Measurements from ENCODE around the gene CTSH.

Gene CTSH

DNA sequence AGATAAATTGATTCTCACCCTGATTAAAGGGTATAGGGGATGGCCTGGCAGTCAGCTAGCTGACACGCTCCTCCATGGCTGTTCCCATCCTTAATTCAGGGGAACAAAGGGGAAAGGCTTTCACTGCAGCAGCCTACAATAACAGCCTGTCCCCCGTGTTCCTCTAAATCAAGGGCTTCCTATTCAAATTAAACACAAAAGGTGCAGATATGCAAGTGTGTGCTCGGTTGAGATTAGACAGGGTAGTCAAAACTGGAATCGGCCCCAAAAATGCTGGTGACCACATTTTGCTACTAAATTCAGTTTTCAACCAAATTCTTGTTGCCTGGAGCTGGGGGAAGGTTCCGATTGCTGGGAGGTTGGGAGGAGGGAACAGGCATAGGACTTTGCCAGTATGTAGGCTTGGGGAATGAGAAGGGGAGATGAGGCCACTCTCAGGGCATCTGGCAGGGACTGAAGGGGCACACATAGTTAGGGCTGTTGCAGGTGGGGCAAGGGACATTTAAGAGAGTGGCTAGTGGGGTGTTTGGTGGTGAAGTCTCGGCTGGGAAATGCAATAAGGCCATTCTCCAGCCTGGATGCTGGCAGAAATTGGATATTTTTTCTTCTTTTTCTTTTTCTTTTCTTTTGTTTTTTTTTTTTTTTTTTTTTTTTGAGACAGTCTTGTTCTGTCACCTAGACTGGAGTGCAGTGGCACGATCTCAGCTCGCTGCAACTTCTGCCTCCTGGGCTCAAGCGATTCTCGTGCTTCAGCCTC, 32.9 kb upstream of the CTSH start:
- no peak for DNase-seq

DNA sequence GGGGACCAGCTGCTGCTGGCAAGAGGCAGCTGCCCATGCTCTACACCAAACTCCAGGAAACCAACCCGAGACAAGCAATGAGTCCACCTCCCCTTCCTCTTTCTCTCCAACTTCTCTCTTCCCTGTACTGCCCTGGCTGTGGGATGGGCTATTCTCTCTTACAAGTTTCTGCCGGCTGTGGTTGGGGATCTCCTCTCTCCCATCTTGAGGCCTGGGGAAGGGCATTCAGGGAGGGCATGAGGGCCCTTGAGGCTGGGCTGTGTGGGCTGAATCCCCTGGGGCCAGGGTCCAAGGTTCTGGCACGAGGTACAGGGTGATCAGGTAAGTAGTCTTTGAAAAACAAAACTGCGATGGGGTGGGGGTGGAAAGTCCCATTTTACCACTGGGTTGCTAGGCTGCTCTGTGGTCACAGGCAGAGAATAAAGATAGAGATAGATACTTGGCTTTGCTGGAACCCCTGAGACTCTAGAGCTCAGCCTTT, 32.3 kb upstream of the CTSH start:
- no peak for DNase-seq

DNA sequence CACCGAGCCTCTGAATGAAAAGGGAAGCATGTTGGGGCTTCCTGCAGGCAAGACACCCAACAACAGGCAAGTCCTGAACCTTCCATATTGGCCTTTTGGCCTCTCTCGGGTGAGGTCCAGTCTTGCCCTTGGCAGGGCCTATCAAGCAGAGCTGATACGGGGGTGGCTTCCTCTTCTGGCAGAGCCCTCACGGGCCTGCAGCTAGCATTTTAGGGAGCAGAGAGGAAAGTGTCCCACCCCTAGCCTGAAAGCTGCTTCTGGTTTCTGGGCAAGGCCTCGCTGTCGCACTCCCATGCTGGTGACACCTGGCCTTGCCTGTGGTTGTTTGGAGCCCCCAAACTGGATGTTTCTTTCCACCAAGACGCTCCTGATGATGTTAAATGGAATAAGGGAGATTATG, 31.8 kb upstream of the CTSH start:
- DNase-seq: no peak

DNA sequence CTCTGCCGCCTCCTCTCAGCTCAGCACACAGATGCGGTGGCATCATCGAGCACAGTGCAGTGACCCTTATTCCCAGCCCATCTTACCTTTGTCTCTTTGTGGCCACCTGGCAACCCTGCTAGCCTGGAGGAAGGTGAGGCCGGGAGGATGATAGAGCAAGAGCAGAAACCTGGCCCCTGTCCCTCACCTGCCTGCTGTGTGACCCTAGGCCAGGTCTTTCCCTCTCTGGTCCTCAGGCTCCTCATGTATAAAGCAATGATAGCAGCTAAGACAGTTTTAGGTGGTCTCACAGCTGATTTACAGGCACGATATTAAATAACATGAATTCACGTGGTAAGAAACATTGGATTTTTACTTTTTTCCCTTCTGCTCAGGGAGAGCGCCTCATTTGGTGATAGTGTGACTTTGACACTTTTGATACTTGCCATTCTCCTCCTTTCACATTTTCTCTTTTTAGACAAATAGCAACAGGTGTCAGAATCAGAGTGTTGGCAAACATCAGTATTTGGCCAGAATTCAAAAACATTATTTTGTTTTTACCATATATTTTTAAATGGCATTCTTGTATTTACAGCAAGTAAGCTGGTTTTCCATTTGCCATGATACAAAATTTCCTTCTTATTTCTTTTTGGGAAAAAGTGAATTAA, 29.5 kb upstream of the CTSH start:
- DNase-seq: no peak

DNA sequence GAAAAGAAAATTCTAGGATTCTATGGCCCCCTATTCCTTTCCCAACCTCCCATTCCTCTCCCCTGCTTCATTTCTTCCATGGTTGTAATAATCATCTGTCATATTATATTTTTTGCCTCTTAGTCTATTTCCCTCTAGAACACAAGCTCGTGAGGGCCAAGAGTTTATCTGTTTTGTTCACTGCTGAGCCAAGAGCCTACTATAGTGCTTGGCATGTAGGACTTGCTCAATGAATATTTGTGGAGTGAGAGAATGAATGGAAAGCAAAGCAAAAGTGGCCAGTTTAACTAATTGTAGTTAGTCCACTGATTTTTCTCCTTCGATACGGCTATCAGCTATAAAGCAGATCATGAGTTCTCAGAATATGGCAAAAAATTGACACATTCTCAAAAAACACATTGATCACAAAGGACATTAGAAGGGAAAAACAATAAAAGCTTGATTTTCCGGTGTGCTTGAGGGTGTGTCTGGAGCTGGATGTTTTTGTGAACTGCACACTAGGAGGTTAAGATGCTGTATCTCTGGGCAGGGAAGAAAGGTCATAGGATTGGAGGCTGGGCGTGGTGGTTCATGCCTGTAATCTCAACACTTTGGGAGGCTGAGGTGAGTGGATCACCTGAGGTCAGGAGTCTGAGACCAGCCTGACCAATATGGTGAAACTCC, 25.0 kb upstream of the CTSH start:
- DNase-seq: no peak

DNA sequence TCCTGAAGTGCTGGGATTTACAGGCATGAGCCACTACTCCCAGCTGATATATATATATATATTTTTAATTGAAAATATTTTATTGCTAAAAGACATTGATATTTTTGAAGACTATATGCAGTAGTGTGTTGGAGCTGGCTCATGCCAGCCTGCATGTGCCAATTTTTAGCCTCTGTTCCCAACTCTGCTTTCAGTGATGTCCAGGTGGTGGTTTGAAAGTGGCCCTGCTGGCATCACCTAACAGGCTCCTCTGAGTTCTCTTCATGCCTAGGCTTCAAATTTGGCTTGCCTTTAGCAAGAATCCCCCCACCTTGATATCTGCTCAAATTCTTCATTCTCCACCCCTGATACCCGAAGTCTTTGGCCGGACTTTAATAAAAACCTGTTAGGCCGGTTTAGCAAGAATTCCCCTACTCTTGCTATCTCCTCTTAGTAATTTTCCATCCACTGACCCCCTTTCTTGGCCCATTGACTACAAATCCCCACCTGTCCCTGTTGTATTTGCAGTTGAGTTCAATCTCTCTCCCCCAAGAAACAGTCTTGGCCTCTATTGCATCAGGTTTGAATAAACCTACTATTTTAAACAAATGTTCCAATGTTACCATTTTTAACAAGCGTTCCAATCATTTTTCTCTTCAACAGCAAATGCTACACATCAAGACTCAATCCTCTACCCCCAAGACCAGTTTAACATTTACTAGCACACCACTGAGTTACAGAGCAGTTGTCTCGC, 23.9 kb upstream of the CTSH start:
- no peak for DNase-seq

DNA sequence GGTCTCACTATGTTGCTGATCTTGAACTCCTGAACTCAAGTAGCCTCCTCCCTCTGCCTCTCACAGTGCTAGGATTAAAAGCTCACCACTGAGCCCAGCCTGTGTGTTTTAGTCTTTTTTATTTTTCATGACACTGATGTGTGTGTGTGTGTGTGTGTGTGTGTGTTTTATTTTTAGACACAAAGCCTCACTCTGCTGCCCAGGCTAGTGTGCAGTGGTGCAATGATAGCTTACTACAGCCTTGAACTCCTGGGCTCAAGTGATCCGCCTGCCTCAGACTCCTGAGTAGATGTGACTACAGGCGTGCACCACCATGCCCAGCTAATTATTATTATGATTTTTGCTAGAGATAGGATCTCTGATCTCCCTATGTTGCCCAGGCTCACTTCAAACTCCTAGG, 23.3 kb upstream of the CTSH start:
- no peak for DNase-seq

DNA sequence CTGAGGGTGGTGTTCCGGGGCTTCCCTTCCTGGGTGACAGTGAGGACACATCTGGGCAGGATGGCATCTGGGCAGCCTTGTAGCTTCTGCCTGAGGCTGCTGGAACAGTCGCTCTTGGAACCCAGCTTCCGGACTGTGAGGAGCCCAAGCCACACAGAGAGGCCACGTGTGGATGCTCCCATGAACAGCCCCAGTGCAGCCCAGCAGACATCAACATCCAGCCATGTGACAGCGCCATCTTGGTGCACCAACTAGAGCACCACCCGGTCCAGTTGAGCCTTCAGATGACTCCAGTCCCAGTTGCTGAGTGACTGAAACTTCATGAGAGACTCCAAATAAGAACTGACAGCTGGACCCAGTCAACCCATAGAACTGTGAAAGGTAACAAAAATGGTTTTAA, 15.5 kb upstream of the CTSH start:
- DNase-seq: no peak

DNA sequence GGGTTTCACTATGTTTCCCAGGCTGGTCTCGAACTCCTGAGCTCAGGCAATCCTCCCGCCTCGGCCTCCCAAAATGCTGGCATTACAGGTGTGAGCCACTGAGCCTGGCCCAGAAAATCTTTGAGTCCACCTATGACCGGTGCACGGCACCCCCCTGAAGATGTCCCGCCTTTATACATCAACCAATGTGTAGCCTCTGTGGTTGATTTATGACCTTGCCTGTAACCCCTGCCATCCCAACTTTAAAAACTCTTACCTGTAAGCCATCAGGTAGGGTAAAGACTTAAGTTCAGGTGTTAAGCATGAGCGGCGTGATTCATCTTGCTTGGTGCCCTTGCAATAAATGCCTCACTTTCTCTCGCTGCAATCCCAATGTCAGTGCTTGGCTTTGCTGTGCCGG, 14.5 kb upstream of the CTSH start:
- no peak for DNase-seq

DNA sequence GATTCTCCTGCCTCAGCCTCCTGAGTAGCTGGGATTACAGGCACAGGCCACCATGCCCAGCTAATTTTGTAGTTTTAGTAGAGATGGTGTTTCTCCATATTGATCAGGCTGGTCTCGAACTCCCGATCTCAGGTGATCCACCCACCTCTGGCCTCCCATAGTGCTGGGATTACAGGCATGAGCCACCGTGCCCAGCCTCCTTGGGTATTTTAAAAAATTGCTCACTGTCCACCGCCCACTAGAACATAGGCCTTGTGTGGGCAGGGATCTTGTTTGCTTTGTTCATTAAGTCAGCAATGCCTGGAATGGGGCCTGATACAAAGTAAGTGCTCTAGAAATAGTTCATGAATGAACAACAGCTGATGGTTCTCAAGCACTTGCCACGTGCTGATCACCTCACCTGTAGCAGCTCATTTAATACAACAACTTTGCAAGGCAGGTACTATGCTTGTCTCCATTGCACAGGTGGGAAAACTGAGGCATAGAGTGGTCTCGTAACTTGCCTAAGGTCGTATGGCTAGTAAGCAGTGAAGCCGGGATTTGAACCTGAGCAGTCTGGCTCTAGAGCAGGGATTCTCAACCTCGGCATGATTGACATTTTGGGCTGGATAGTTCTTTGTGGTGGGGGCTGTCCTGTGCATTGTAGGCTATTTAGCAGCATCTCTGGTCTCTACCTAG, 12.7 kb upstream of the CTSH start:
- DNase-seq: no peak

DNA sequence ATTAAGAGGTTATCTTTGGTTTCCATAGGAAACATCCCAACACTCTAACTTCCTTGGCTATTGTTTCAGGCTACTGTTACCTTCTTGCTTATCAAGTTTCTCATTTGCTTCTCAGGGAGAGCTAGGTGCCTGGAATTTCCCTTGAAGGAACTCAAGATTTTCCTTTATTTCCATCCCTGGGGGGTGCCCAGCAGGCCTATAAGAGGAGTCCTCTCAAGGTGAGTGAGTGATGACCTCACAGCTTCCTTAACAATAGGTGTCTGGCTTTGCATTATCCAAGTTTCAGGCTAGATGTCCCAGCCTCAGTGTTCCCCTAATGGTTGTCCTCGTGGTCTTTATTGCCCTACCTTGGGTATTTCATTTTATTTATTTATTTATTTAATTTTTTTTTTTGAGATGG, 12.1 kb upstream of the CTSH start:
- no peak for DNase-seq

DNA sequence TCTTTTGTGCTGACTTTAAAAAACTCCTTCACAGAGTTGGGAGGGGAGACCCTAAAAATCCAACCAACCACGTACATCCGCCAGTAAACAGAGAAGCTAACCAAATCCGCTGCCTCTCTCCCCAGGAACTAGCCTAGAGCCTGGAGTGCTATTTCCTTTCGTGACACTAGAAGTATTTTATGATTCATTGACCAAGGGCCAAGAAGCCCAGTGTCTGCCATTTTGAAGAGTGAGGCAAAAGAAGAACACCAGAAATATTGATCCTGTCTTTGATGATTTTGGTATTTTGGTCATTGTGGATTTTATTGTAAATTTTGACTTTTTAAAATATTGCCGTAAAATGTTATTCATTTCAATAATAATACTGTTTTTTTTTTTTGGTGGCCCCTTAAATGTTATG, 10.5 kb upstream of the CTSH start:
- DNase-seq: no peak

DNA sequence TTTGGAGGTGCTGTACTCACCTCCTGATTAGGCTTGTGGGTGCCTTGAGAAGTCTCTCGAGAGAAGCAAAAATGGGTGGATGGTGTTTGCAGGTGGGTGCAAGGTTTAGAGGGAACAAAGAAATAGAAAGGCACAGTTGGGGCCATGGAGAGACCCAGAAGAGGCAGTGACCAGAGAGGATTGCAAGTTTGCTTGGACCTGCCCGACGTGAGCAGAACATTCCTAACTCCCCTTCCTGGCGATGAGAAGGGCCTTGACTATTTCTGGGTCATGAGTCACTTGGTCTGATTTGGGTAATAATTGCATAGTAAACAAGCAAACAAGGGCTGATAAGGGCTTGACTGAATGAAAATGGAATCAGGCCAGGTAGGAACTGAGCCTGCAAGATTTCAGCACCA, 7.0 kb upstream of the CTSH start:
- DNase-seq: no peak

DNA sequence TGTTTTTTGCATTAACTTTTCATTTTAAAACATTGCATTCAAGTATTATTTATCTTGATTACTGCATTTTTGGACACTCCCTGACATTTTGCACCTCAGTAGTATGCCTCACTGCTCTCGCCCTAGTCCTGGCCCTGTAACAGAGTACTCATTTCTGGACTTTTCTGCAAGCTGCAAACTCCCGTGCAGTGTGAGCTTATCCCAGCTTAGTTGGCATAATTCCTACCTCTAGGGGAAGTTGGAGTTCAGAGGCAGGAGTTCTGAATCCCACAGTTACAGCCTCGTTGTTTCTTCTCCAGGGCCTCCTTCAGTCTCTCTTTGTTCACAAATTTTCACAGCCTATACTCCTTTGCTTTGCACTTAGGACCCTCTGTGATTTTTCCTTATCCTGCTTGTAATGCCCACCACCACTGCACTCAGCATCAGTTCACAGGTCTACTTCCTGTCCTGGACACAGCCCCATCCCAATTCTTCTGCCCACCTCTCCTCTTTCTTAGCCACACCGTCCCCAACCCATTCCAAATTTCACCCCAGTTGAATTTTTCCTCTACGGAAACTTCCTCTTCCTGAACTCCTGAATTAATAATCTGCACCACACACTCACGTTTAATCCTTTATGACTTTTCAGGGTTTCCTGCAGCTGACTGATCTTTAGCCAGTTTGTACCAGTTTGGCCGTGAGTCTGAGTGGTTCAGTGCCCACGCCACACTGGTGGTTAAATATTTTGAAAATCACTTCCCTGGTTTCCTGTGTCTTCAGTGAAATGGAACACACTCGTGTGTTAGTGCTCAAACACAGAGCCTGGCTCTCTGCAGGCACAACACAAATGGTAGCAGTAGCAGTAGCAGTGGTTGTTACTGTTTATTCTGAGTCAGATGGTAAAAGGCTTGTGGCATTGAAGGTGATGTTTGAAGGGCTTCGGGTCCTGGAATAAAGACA, 6.3 kb upstream of the CTSH start:
- no peak for DNase-seq

DNA sequence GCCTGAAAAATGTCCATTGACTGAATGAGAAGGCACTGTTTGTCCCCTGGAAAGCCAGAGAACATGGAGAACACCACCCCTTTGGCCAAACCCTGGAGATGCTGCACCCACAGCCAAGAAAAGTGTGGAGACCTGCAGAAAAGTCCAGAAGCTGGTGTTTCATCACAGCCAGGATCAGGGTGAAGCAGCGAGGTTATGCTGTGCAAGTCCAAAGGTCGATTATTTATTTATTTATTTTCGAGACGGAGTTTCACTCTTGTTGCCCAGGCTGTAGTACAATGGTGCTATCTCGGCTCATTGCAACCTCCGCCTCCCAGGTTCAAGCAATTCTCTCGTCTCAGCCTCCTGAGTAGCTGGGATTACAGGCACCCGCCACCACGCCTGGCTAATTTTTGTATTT, 5.5 kb upstream of the CTSH start:
- DNase-seq: no peak

DNA sequence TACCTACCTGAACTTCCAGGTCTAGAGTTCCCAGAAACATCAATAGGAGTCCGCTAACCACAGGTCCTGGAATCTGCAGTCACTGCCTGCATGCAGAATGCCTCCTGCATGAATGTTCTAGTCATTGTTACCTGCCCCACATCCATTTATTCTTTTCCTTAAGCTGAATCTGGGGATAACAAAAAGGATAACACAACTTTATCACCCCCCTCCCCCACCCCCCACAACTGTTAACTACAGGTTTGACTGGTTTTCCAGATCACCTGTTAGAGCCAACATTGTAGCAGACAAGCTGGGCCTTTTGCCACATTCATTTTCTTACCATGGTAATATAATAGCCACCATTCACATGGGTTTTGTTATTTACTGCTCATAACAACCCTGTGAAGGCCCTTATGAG, 4.6 kb upstream of the CTSH start:
- no peak for DNase-seq

DNA sequence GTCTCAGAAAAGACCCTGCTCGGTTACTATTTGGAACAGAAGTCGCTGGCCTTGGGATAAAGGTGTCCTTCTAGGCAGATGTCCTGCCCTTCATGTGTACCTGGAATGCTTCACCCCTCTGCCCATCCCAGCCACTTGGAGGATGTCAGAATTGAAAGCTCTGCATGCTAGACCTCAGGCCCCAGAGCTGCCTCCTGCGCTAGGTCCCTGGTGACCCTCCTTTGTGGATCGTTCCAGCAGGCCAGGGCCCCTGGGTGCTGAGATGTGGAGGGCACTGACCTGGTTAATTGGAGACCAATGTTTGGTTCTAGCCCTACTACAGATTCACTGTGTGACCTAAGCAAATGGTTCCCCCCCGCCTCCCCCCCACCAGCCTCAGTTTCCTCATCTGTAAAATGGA, 2.7 kb upstream of the CTSH start:
- DNase-seq: no peak

DNA sequence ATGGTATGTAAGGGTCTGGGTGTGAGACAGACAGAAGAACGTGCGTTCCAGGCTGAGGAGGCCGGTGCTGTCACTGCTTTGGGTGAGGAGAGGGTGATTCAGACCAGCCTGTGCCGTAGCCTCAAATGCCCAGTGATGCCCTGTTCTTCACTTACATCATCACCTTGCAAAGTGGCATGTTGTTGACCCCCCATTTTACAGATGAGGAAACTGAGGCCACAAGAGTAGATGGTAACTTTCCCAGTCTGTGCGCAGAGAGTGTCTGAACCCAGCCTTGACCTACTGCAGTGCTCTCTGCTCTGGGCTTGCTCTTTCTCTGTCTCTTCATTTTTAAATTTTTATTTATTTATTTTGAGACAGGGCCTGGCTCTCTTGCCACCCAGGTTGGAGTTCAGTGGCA, 1.6 kb upstream of the CTSH start:
- DNase-seq: no peak

DNA sequence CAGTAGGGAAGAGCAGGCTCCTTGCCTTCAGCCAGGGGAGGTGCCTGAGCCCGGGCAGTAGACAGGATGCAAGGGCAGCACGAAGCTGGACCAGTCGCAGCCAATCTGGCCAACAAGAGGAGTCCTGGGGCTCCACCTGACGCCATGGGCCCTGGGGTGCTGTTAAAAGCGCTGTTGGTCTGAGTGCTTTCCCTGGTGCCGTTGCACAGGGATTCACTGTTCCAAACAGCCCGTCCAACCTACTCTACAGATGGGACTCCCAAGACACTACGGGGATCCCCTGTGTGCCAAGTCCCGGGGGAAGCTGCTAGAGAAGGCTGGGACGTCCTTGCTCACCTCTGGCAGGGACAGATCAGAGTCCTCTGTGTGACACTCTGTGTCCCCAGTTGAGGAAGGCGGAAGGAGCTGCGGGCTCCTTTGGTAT, 632 bp downstream of the CTSH start:
- DNase-seq: no peak

DNA sequence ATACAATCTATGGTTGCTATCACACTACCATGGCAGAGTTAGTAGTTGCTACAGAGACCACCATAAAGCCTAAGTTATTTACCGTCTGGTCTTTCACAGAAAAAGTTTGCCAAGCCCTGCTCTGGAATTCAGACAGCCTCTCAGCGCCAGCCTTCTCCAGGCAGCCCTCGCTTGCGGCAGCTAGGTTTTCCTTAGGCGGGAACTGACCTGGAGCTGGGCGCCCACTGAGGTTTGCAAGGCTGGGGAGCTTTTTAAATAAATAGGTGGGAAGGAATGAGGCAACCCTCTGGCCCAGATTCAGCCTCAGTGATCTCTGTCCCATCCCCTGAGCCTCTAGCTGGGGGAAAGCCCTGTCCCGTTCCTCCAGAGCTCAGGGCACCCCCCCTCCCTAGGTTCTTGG, 1.2 kb downstream of the CTSH start:
- no peak for DNase-seq

DNA sequence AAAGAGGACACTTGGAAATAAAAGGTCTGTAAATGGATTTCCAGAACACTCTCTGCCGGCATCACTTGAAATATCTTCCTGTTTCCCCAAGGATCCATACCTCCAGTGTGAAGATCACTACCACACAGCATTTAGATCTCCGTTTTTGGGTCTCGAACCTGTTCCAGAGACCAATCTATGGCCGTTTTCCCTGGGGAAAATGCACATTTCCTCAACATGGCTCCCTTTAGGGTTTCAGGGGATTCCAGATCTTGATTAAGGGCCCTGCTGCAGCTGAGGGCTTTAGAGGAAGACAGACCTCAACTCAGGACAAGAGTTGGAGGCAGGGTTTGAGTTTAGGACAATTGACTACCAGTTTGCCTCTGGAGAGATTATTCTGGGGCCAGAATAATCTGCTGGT, 2.1 kb downstream of the CTSH start:
- no peak for DNase-seq

All from T-helper 9 cell (primary cell).